ENCODE results near the gene IPP.
"Not testable (repeated sequence)": the region's sequence is repeated elsewhere in the genome, so short reads cannot be mapped to it uniquely, and the experiment has no call there.

Gene IPP

GRCh38 chr1:45750298-45751038, at the start of gene IPP:
Gene IPP (minus strand): TSS chr1:45750653. CDS start chr1:45746411, 4,242 bp downstream.
- DNase-seq = peak; percentile 91

DNA sequence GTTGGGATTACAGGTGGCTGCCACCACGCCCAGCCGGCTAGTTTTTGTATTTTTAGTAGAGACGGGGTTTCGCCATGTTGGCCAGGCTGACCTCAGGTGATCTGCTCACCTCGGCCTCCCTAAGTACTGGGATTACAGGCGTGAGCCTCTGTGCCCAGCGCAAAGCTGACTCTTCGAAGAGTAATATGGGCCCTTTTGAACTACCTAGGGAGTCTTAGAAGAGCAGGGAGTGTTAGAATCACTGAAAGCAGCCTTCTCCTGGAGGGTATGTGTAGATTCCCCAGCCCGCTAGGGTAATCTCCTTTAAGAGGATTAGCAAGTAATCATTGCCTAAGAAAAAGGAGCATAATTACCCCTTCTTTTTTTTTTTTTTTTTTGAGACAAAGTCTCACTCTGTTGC, 46.5 kb upstream of the IPP start:
- no peak for DNase-seq

- no peak for DNase-seq
Measured at GRCh38 chr1:45796381-45796780, 45.9 kb upstream of the IPP start.

GRCh38 chr1:45793942-45794604, 43.6 kb upstream of the IPP start:
- no peak for DNase-seq

DNA sequence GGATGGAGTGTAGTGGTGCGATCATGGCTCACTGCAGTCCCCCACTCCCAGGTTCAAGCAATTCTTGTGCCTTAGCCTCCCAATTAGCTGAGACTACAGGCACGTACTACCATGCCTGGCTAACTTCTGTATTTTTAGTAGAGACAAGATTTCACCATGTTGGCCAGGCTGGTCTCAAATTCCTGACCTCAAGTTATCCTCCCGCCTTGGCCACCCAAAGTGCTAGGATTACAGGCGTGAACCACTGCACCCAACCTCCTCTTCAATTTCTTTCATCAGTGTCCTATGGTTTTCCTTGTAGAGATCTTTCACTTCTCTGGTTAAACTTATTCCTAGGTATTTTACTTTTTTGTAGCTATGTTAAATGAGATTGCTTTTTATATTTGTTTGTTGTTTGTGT, 42.3 kb upstream of the IPP start:
- DNase-seq = no peak

DNA sequence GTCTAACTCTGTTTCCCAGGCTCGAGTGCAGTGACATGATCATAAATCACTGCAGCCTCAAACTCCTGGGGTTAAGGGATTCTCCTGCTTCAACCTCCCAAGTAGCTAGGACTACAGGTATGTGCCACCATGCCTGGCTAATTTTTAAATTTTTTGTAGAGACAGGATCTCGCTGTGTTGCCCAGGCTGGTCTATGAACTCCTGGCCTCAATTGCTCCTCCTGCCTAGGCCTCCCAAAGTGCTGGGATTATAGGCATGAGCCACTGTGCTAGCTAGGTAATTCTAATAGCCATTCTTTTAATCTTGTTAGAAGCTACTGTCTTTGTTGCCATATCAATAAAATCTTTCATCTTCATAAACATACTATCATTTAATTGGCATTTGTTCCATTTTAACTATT, 39.1 kb upstream of the IPP start:
- no peak for DNase-seq

GRCh38 chr1:45787905-45788304, 37.5 kb upstream of the IPP start:
- DNase-seq = no peak

- DNase-seq = no peak
Measured at GRCh38 chr1:45785583-45785982, 35.1 kb upstream of the IPP start.

DNA sequence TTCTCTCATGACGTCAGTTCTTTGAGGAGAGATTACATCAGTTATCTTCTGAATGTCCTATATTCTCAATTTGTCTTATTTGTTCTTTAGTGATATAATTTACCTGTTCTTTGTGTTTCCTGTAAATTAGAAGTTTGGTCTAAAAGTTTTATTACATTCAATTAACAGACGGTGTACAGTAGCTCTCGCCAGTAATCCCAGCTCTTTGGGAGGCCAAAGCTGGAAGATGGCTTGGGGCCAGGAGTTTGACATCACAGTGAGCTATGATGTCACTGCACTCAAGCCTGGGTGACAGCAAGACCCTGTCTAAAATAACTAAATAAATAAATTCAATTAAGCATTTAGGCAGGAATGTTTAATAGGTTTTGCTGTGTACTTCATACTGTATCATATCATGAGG, 25.3 kb upstream of the IPP start:
- no peak for DNase-seq

GRCh38 chr1:45772971-45773370, 22.5 kb upstream of the IPP start:
- no peak for DNase-seq

DNA sequence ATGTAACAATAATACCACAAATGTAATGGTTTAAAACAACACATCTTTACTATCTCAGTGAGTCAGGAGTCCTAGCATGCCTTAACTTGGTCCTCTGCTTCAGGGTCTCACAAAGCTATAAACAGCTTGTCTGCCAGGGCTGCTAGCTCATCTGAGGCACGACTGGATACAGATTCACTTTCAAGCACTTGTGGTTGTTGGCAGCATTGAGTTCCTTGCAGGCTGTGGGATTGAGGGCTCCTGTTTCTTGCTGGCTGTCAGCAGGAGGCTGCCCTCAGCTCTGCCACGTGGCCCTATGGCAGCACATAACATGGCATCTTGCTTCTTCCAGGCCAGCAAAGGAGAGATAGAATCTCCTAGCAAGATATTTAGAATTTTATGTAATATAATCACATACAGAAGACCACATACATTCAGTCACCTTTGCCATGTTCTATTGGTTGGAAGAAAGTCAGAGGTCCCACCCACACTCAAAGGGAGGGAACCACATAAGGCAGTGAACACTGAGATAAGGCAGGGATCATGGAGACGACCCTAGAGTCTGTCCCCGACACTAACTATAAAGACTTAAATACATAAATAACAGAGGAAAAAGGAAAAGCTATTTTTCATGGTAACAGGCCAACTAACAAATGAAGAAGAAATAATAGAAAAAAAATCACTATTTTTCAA, 18.9 kb upstream of the IPP start:
- DNase-seq = no peak

GRCh38 chr1:45767035-45767434, 16.6 kb upstream of the IPP start:
- DNase-seq = no peak

- no peak for DNase-seq
Measured at GRCh38 chr1:45765999-45766792, 15.7 kb upstream of the IPP start.

DNA sequence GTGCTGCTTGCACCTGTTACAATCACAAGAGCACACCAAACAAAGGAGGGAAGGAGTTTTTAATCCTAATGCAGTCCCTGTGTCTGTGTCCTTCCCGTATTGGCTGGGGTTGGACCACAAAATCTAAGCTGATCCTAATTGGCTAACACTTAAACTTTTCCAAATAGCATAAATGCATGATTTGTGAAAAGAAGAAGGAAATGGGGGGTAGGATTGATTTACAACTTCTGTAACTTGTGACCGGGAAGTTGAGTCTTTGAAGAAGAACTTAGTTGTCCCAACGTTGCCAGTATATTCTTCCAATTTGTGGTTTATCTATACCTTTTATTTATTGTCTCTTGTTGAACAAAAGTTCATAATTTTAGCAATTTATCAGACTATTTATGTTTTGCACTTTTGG, 11.8 kb upstream of the IPP start:
- DNase-seq = no peak

- DNase-seq = no peak
Measured at GRCh38 chr1:45755697-45756096, 5.2 kb upstream of the IPP start.

DNA sequence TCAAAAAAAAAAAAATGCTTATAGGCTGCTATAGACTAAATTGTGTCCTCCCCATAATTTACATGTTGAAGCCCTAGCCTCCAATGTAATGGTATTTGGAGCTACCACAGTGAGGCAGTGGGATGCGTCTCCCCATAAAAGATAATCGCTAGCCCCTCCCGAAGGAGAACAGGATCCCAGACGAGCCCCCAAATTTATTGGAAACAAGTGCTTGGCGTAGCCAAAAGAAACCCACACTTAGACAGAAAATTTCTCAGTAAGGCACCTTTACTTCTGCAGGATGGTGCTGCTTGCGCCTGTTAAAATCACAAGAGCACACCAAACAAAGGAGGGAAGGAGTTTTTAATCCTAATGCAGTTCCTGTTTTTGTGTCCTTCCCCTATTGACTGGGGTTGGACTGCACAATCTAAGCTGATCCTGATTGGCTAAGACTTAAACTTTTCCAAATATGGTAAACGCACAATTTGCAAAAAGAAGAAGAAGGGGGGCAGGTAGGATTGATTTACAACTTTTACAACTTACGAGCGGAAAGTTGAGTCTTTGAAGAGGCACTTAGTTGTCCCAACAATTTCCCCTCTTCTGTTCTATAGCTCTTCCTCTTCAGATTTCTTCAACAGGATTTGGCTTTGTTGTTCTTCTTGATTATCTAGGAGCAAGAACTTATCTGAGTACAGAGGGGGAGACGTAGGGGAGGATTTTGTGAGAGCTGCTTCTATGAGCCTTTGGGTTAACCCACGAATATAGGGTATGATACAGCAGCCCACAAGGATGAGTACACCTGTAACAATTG, 3.0 kb upstream of the IPP start:
- no peak for DNase-seq

DNA sequence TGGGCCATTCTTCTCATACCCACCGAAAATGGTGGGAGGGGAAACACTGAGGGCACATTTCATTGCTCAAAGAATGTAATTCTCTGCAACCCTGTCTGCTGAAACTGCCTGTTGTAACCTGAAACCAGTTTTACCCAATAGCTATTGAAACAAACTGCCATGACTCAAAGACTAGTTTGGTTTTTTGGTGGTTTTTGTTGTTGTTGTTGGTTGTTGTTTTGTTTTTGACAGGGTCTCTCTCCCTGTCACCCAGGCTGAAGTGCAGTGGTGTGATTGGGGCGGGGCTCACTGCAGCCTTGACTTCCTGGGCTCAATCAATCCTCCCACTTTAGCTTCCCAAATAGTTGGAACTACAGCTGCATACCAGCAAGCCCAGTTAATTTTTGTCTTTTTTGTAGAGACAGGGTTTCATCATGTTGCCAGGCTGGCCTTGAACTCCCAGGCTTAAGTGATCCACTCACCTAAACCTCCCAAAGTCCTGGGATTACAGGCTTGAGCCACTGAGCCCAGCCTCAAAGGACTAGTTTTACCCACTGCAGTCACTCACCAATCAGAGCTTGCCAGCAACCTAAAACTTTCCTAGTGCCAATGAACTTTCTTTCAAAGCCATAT, 2.1 kb upstream of the IPP start:
- DNase-seq = no peak

DNA sequence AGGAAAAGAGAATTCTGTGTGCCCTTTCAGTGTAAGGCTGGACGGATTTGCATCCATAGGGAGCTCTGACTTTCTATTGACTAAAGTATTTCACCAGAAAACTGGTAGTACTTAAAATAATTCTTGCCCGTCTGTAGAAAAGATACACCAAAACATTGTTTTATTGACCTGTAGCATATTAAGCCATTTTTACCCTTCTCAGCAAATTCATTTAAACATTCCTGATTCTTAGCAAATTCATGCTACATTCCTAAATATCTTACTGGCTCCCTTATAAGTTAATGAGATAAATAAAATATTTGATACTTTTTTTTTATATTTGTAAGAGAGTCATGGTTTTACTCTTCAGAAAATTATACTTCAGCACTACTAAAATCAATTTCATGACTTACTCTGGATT, 1.6 kb upstream of the IPP start:
- no peak for DNase-seq

DNA sequence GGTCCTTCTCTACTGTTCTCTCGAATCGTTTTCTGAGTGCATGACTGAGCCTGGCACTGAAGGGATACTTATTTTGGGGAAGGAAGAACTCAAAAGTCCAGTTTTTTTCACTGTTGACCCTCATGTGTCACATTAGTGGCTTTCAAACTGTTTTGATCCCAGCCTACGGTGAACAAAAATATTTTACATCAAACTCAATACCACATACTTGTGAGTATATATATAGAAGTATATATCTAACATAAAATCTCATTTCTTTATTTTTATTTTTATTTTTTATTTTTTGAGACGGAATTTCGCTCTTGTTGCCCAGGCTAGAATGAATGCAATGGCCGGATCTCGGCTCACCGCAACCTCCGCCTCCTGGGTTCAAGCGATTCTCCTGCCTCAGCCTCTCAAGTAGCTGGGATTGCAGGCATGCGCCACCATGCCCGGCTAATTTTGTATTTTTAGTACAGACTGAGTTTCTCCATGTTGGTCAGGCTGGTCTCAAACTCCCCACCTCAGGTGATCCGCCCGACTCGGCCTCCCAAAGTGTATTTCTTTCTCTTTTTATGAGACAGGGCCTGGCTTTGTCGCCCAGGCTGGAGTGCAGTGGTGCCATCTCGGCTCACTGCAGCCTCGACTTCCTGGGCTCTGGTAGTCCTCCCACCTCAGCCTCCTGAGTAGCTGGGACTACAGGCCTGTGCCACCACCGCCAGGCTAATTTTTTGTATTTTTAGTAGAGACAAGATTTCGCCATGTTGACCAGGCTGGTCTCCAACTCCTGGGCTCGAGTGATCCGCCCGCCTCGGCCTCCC, 786 bp upstream of the IPP start:
- not testable (repeated sequence) for DNase-seq

DNA sequence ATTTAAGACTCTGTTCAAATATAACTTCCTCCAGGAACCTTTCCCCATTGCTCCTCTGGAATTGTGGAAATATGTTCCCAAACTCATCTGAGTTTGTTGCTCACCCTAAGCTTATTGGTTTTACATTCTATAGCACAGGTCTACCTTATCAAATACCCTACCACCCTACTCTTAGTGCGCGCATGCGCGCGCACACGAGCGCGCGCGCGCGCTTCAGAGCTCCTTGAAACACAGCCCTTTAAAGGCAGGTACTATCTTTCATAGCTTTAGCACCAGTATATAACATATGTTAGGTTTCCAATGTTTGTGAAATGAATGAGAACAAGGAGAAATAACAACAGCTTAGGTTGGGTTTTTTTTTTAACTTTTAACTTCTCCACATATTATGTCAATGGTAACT, 3.5 kb downstream of the IPP start:
- no peak for DNase-seq

- DNase-seq = not testable (repeated sequence)
Measured at GRCh38 chr1:45739641-45740156, 10.8 kb downstream of the IPP start.

Measured in 8988T (cell line).